ENCODE data around the gene CAMK1D. TPM values are rescaled to one million over a fixed set of nuclear protein-coding genes. Genes with fewer than 3 reads are reported as not detected.

Gene CAMK1D
- total and polyA plus RNA-seq, 2 donors (not counting 3 experiments of a cell fraction or from before 2014, with no cell fraction given): 0.37 to 4.2 TPM

GRCh38 chr10:12489806-12490205, 140.5 kb downstream of the CAMK1D start:
- Histone ChIP-seq H3K4me2 (ENCODE audit: insufficient read depth, low read length) (no peak overlapping the region), H3K4me3 (replicated peaks in 1 of 3; ENCODE audit: insufficient read depth in 1 of 3, low read depth in 1 of 3, low read length in 3 of 3) (no peak overlapping the region), H3K36me3 (ENCODE audit: control insufficient read depth in 2 of 2, extremely low read depth in 1 of 2, insufficient read depth in 2 of 2, low read length in 2 of 2) (no peaks in the 10 kb centered on the region), H2AFZ (ENCODE audit: low read depth, low read length) (no peak overlapping the region), H3K79me2 (ENCODE audit: control insufficient read depth, insufficient read depth, low read length) (no peaks in the 10 kb centered on the region), H3K27me3 (ENCODE audit: control insufficient read depth in 2 of 2, insufficient read depth in 2 of 2, low read length in 2 of 2) (no peaks in the 10 kb centered on the region), H3K27ac (ENCODE audit: insufficient read depth, low read depth, low read length) (no peak overlapping the region), H4K20me1 (replicated peaks; ENCODE audit: control insufficient read depth, extremely low read depth, insufficient read depth, low read length) (no peaks in the 10 kb centered on the region), H3K9me1 (replicated peaks; ENCODE audit: control insufficient read depth, extremely low read depth, insufficient read depth, low read length) (no peaks in the 10 kb centered on the region), H3K9ac (replicated peaks; ENCODE audit: extremely low read depth, insufficient read depth, low read length) (no peak overlapping the region), H3K4me1 (ENCODE audit: control insufficient read depth, extremely low read depth, insufficient read depth, low read length) (no peaks in the 10 kb centered on the region), H3K9me3 (replicated peaks; ENCODE audit: control insufficient read depth, insufficient read depth, low read length) (no peaks in the 10 kb centered on the region)
- POLR2A ChIA-PET: no interaction called here
- TF ChIP-seq JUN (IDR thresholded peaks at IDR 0.05; ENCODE audit: borderline replicate concordance, insufficient read depth, insufficient read length, low read depth) (no peak), MAX (IDR thresholded peaks at IDR 0.05; ENCODE audit: insufficient read depth, insufficient read length) (no peak), POLR2A (IDR thresholded peaks at IDR 0.05; ENCODE audit: low read depth, low read length) (no peak), FOS (IDR thresholded peaks at IDR 0.05; ENCODE audit: borderline replicate concordance, insufficient read depth, low read length) (no peak)
- BruUV-seq (replicated peaks): no TSS peak
- no peak for FAIRE-seq
- intact Hi-C loops (cut with micrococcal nuclease) (no loop called here), dilution Hi-C loops (cut with MboI; ENCODE audit: extremely low pct_ligation_motif_present, low sequenced_read_pairs) (no loop called here)
- DNase-seq (ENCODE audit: low read depth, low spot score): no peak
- CTCF ChIA-PET: no interaction called here

- H3K4me3 ChIP-seq (replicated peaks in 1 of 3; ENCODE audit: insufficient read depth in 1 of 3, low read depth in 1 of 3, low read length in 3 of 3): no peak overlapping the region
- no peaks in the 10 kb centered on the region for H3K4me1 ChIP-seq (ENCODE audit: control insufficient read depth, extremely low read depth, insufficient read depth, low read length)
- H3K36me3 ChIP-seq (ENCODE audit: control insufficient read depth in 2 of 2, extremely low read depth in 1 of 2, insufficient read depth in 2 of 2, low read length in 2 of 2): no peaks in the 10 kb centered on the region
- no peaks in the 10 kb centered on the region for H3K27me3 ChIP-seq (ENCODE audit: control insufficient read depth in 2 of 2, insufficient read depth in 2 of 2, low read length in 2 of 2)
- POLR2A ChIA-PET: no interaction called here
- intact Hi-C loops (cut with micrococcal nuclease) (no loop called here), dilution Hi-C loops (cut with MboI; ENCODE audit: extremely low pct_ligation_motif_present, low sequenced_read_pairs) (no loop called here)
- no peak overlapping the region for H2AFZ ChIP-seq (ENCODE audit: low read depth, low read length)
- no peaks in the 10 kb centered on the region for H3K9me1 ChIP-seq (replicated peaks; ENCODE audit: control insufficient read depth, extremely low read depth, insufficient read depth, low read length)
- H3K27ac ChIP-seq (ENCODE audit: insufficient read depth, low read depth, low read length): no peak overlapping the region
- H3K79me2 ChIP-seq (ENCODE audit: control insufficient read depth, insufficient read depth, low read length): no peaks in the 10 kb centered on the region
- no TSS peak for BruUV-seq (replicated peaks)
- CTCF ChIA-PET: no interaction called here
- no peak overlapping the region for H3K4me2 ChIP-seq (ENCODE audit: insufficient read depth, low read length)
- H3K9me3 ChIP-seq (replicated peaks; ENCODE audit: control insufficient read depth, insufficient read depth, low read length): no peaks in the 10 kb centered on the region
- no peak for TF ChIP-seq POLR2AphosphoS5 (IDR thresholded peaks at IDR 0.05; ENCODE audit: insufficient read depth, low read depth, low read length)
- TF ChIP-seq JUN (IDR thresholded peaks at IDR 0.05; ENCODE audit: borderline replicate concordance, insufficient read depth, insufficient read length, low read depth): no peak
- TF ChIP-seq FOS (IDR thresholded peaks at IDR 0.05; ENCODE audit: borderline replicate concordance, insufficient read depth, low read length): no peak
- TF ChIP-seq GATA2 (IDR thresholded peaks at IDR 0.05; ENCODE audit: insufficient read depth, insufficient read length, low read depth, low read length): no peak
- TF ChIP-seq POLR2A (IDR thresholded peaks at IDR 0.05; ENCODE audit: low read depth, low read length): no peak
- no peak for TF ChIP-seq MAX (IDR thresholded peaks at IDR 0.05; ENCODE audit: insufficient read depth, insufficient read length)
- TF ChIP-seq MYC (IDR thresholded peaks at IDR 0.05; ENCODE audit: low read depth, low read length): no peak
- no peak for TF ChIP-seq CTCF (IDR thresholded peaks at IDR 0.05; ENCODE audit: extremely low read depth in 1 of 2, insufficient read depth in 1 of 2, low read depth in 1 of 2, low read length in 2 of 2)
- no peak for TF ChIP-seq EZH2 (IDR thresholded peaks at IDR 0.05; ENCODE audit: borderline replicate concordance, low read depth, low read length, severe bottlenecking)
- no peak for DNase-seq (ENCODE audit: low read depth, low spot score)
- no peaks in the 10 kb centered on the region for H4K20me1 ChIP-seq (replicated peaks; ENCODE audit: control insufficient read depth, extremely low read depth, insufficient read depth, low read length)
- H3K9ac ChIP-seq (replicated peaks; ENCODE audit: extremely low read depth, insufficient read depth, low read length): no peak overlapping the region
- no peak for FAIRE-seq
Observed at GRCh38 chr10:12490963-12491362, 141.6 kb downstream of the CAMK1D start.

All from endothelial cell of umbilical vein (primary cell).